BLaER1 treated with 17β-estradiol and CSF1 and Interleukin-3, amounts not matched to agents 10 nM and 100 nM (cell line): ENCODE data around the gene PLIN3.
A peak's percentile ranks its signal among the peaks of the same experiment; 100 is the strongest.

Source experiments
- H3K27ac ChIP-seq, 11 experiments: shearing (Covaris generic); formaldehyde crosslinking; 2 replicates each; pipeline ENCODE4 v1.8.1; 2022
- H3K27me3 ChIP-seq, 11 experiments: shearing (Covaris generic); formaldehyde crosslinking; 2 replicates each; pipeline ENCODE4 v1.8.1; 2022
- H3K36me3 ChIP-seq, 11 experiments: shearing (Covaris generic); formaldehyde crosslinking; 2 replicates each; pipeline ENCODE4 v1.8.1; 2022
- H3K4me1 ChIP-seq, 10 experiments: shearing (Covaris generic); formaldehyde crosslinking; 2 replicates each; pipeline ENCODE4 v1.8.1; 2022
- H3K4me2 ChIP-seq, 11 experiments: shearing (Covaris generic); formaldehyde crosslinking; 2 replicates each; pipeline ENCODE4 v1.8.1; 2022
- H3K4me3 ChIP-seq, 10 experiments: shearing (Covaris generic); formaldehyde crosslinking; 2 replicates each; pipeline ENCODE4 v1.8.1; 2022
- H3K9ac ChIP-seq, 11 experiments: shearing (Covaris generic); formaldehyde crosslinking; 2 replicates each; pipeline ENCODE4 v1.8.1; 2022
- H3K9me3 ChIP-seq, 11 experiments: shearing (Covaris generic); formaldehyde crosslinking; replicated peaks in 1 of 11; 2 replicates each; pipeline ENCODE4 v1.8.1; 2022
- H4K20me1 ChIP-seq, 11 experiments: shearing (Covaris generic); formaldehyde crosslinking; 2 replicates each; pipeline ENCODE4 v1.8.1; 2022
- Cebpa-rat ChIP-seq, 11 experiments: shearing (Covaris generic); IDR thresholded peaks; 2 replicates each; pipeline ENCODE4 v1.8.1; 2022

PLIN3 gene

GRCh38 chr19:4910594-4911281, 43.3 kb upstream of the PLIN3 start:
- peaks cover 0 to 57% (median 48%) of the 10 kb centered on the region in 11 experiments; a peak in 17 of 22 replicates for H3K36me3 ChIP-seq
- H3K27ac ChIP-seq: peak overlapping the region; percentile 20 to 97 (median 94); a peak in 21 of 22 replicates
- no peaks in the 10 kb centered on the region for H3K9me3 ChIP-seq
- no peak for TF ChIP-seq Cebpa-rat (IDR thresholded peaks at IDR 0.05)
- H3K9ac ChIP-seq: peak overlapping the region; percentile 76 to 99 (median 96)
- H3K4me1 ChIP-seq: peaks cover 57 to 83% (median 74%) of the 10 kb centered on the region in 10 experiments
- peaks cover 27 to 71% (median 52%) of the 10 kb centered on the region in 11 experiments for H4K20me1 ChIP-seq
- peak overlapping the region; percentile 87 to 100 (median 98) for H3K4me2 ChIP-seq
- no peaks in the 10 kb centered on the region for H3K27me3 ChIP-seq
- peak overlapping the region; percentile 67 to 95 (median 88) for H3K4me3 ChIP-seq

GRCh38 chr19:4909897-4910593, 42.6 kb upstream of the PLIN3 start:
- TF ChIP-seq Cebpa-rat (IDR thresholded peaks at IDR 0.05): no peak
- Histone ChIP-seq H3K27ac (peak overlapping the region in 10 of 11 experiments; percentile 58 to 97 (median 94); a peak in 20 of 22 replicates), H3K9me3 (no peaks in the 10 kb centered on the region), H3K4me2 (peak overlapping the region; percentile 87 to 100 (median 98)), H3K9ac (peak overlapping the region; percentile 76 to 99 (median 96)), H3K4me3 (peak overlapping the region; percentile 67 to 95 (median 88)), H3K36me3 (peaks cover 0 to 50% (median 41%) of the 10 kb centered on the region in 11 experiments; a peak in 17 of 22 replicates), H3K4me1 (peaks cover 54 to 76% (median 70%) of the 10 kb centered on the region in 10 experiments), H4K20me1 (peaks cover 27 to 71% (median 45%) of the 10 kb centered on the region in 11 experiments), H3K27me3 (no peaks in the 10 kb centered on the region)

GRCh38 chr19:4909156-4909896, 41.9 kb upstream of the PLIN3 start, which contains the start of gene UHRF1:
Gene UHRF1 (plus strand): TSS chr19:4909501. CDS start chr19:4910886, 1,385 bp downstream.
- peak within 1 kb of the TSS; percentile 87 to 100 (median 98) for H3K4me2 ChIP-seq
- peaks cover 0 to 43% (median 34%) of the 10 kb centered on the region in 11 experiments; a peak in 17 of 22 replicates for H3K36me3 ChIP-seq
- H3K4me3 ChIP-seq: peak within 1 kb of the TSS; percentile 67 to 95 (median 88)
- no peak for TF ChIP-seq Cebpa-rat (IDR thresholded peaks at IDR 0.05)
- peak within 1 kb of the TSS in 10 of 11 experiments; percentile 58 to 97 (median 94); a peak in 19 of 22 replicates for H3K27ac ChIP-seq
- peak within 1 kb of the TSS; percentile 76 to 99 (median 96) for H3K9ac ChIP-seq
- peaks cover 47 to 69% (median 64%) of the 10 kb centered on the region in 10 experiments for H3K4me1 ChIP-seq
- H3K9me3 ChIP-seq: no peaks in the 10 kb centered on the region
- H4K20me1 ChIP-seq: peaks cover 27 to 64% (median 37%) of the 10 kb centered on the region in 11 experiments
- H3K27me3 ChIP-seq: no peaks in the 10 kb centered on the region

GRCh38 chr19:4908781-4909155, 41.3 kb upstream of the PLIN3 start:
- H3K4me1 ChIP-seq: peaks cover 42 to 66% (median 59%) of the 10 kb centered on the region in 10 experiments
- peak overlapping the region in 9 of 11 experiments; percentile 82 to 97 (median 95); a peak in 18 of 22 replicates for H3K27ac ChIP-seq
- H3K27me3 ChIP-seq: no peaks in the 10 kb centered on the region
- peak overlapping the region; percentile 87 to 100 (median 97) for H3K4me2 ChIP-seq
- H3K36me3 ChIP-seq: peaks cover 0 to 37% (median 28%) of the 10 kb centered on the region in 11 experiments; a peak in 17 of 22 replicates
- H3K9me3 ChIP-seq: no peaks in the 10 kb centered on the region
- H4K20me1 ChIP-seq: peaks cover 26 to 59% (median 32%) of the 10 kb centered on the region in 11 experiments
- H3K4me3 ChIP-seq: peak overlapping the region; percentile 67 to 95 (median 88)
- H3K9ac ChIP-seq: peak overlapping the region; percentile 76 to 99 (median 96); a peak in 20 of 22 replicates
- TF ChIP-seq Cebpa-rat (IDR thresholded peaks at IDR 0.05): no peak

DNA sequence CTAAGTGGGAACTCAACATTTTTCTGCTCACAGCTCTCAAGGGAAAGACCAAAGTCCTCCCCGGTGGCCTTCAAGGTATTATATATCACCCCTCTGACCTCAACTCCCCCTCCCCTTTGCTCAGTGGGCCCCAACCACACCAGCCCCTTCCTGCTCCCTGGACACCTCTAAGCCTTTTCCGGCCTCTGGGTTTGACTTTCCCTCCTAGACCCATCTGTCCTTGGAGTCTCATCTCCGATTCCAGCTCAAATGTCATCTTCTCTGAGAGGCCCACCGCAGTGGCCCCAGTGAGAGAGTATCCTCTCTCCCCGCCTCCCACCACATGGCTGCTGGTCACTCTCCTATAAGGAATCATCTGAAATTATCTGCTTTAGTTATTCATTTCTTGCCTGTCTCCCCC, 40.9 kb upstream of the PLIN3 start:
- Histone ChIP-seq H3K9me3 (no peaks in the 10 kb centered on the region), H3K27me3 (no peaks in the 10 kb centered on the region), H3K36me3 (peaks cover 0 to 33% (median 24%) of the 10 kb centered on the region in 11 experiments; a peak in 17 of 22 replicates), H3K27ac (peak overlapping the region in 8 of 11 experiments; percentile 93 to 97 (median 96); a peak in 17 of 22 replicates), H3K4me2 (peak overlapping the region; percentile 87 to 100 (median 97)), H3K4me3 (peak overlapping the region in 7 of 10 experiments; percentile 87 to 95 (median 89); a peak in 11 of 20 replicates), H4K20me1 (peaks cover 22 to 55% (median 28%) of the 10 kb centered on the region in 11 experiments), H3K4me1 (peaks cover 38 to 66% (median 56%) of the 10 kb centered on the region in 10 experiments), H3K9ac (peak overlapping the region; percentile 76 to 99 (median 96); a peak in 19 of 22 replicates)
- no peak for TF ChIP-seq Cebpa-rat (IDR thresholded peaks at IDR 0.05)

GRCh38 chr19:4906963-4907362, 39.5 kb upstream of the PLIN3 start:
- no peak overlapping the region for H3K4me3 ChIP-seq
- TF ChIP-seq Cebpa-rat (IDR thresholded peaks at IDR 0.05): no peak
- H3K27ac ChIP-seq: peak overlapping the region in 4 of 11 experiments; percentile 34 to 95 (median 68); a peak in 4 of 22 replicates
- H3K4me1 ChIP-seq: peaks cover 24 to 65% (median 51%) of the 10 kb centered on the region in 10 experiments
- no peaks in the 10 kb centered on the region for H3K27me3 ChIP-seq
- peaks cover 8 to 45% (median 14%) of the 10 kb centered on the region in 11 experiments; a peak in 21 of 22 replicates for H4K20me1 ChIP-seq
- no peaks in the 10 kb centered on the region for H3K9me3 ChIP-seq
- H3K9ac ChIP-seq: peak overlapping the region in 3 of 11 experiments; percentile 2 to 35 (median 32); a peak in 4 of 22 replicates
- H3K4me2 ChIP-seq: peak overlapping the region in 7 of 11 experiments; percentile 5 to 94 (median 30); a peak in 10 of 22 replicates
- H3K36me3 ChIP-seq: peaks cover 0 to 19% (median 10%) of the 10 kb centered on the region in 11 experiments; a peak in 12 of 22 replicates

DNA sequence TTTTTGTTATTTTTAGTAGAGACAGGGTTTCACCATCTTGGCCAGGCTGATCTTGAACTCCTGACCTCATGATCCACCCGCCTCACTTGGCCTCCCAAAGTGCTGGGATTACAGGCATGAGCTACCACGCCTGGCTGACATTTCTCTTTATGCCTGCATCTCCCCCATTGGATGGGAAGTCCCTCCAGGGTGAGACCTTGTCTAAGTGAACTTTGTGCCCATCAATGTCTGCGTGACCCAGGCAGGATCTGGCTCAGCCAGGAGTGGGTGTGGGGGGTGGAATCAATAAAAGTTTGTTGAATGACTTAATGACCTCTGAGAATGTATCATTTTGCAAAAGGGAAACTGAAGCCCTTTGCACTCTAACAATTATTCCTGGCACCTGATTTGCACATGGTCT, 37.0 kb upstream of the PLIN3 start:
- H3K36me3 ChIP-seq: no peaks in the 10 kb centered on the region
- TF ChIP-seq Cebpa-rat (IDR thresholded peaks at IDR 0.05): no peak
- no peak overlapping the region for H3K4me3 ChIP-seq
- peaks cover 0 to 39% (median 4%) of the 10 kb centered on the region in 11 experiments; a peak in 11 of 22 replicates for H4K20me1 ChIP-seq
- H3K9me3 ChIP-seq: no peaks in the 10 kb centered on the region; a peak in 1 of 22 replicates
- no peak overlapping the region for H3K9ac ChIP-seq
- no peak overlapping the region for H3K4me2 ChIP-seq
- H3K27me3 ChIP-seq: no peaks in the 10 kb centered on the region
- H3K4me1 ChIP-seq: peaks cover 16 to 89% (median 70%) of the 10 kb centered on the region in 10 experiments
- peak overlapping the region in 1 of 11 experiments; percentile 0; a peak in 1 of 22 replicates for H3K27ac ChIP-seq

DNA sequence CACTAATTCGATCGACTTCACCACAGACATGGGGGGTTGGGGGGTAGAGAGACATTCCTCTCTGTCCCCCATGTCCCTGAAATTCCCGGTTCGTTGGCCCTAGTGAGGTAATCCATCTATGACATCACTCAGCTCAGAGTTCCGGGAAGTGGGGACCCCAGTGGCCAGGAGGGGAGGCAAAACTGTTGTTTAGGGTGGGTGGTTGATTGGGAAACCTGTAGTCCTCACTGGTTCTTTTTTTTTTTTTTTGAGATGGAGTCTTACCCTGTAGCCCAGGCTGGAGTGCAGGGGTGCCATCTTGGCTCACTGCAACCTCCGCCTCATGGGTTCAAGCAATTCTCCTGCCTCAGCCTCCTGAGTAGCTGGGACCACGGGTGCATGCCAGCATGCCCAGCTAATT, 35.3 kb upstream of the PLIN3 start, which contains the start of gene ARRDC5:
TSS of gene ARRDC5 (minus strand) at position 101 of the 400 bp plus-strand sequence. CDS start at position 30, 71 bp downstream.
- peak within 1 kb of the TSS in 4 of 11 experiments; percentile 36 to 59 (median 50); a peak in 7 of 22 replicates for H3K9ac ChIP-seq
- H3K9me3 ChIP-seq: no peaks in the 10 kb centered on the region; a peak in 1 of 22 replicates
- no peak for TF ChIP-seq Cebpa-rat (IDR thresholded peaks at IDR 0.05)
- H3K27ac ChIP-seq: peak within 1 kb of the TSS in 8 of 11 experiments; percentile 59 to 97 (median 82); a peak in 16 of 22 replicates
- peaks cover 4 to 90% (median 67%) of the 10 kb centered on the region in 10 experiments; a peak in 18 of 20 replicates for H3K4me1 ChIP-seq
- no peaks in the 10 kb centered on the region for H3K36me3 ChIP-seq
- no peak within 1 kb of the TSS for H3K4me3 ChIP-seq
- H3K4me2 ChIP-seq: peak within 1 kb of the TSS in 8 of 11 experiments; percentile 0 to 36 (median 22); a peak in 9 of 22 replicates
- H3K27me3 ChIP-seq: no peaks in the 10 kb centered on the region
- H4K20me1 ChIP-seq: peaks cover 0 to 22% (median 0%) of the 10 kb centered on the region in 11 experiments; a peak in 3 of 22 replicates
